NCI-H2196 treated with DMSO at 0.1 percent for 48 hours (cell line): ENCODE results near the gene JAZF1.

Source experiments
- DNase-seq: peaks from one replicate; lab custom pipeline; 2025; ENCODE audit not compliant: unreplicated experiment; lab: John Stamatoyannopoulos, UW

The JAZF1 gene

DNA sequence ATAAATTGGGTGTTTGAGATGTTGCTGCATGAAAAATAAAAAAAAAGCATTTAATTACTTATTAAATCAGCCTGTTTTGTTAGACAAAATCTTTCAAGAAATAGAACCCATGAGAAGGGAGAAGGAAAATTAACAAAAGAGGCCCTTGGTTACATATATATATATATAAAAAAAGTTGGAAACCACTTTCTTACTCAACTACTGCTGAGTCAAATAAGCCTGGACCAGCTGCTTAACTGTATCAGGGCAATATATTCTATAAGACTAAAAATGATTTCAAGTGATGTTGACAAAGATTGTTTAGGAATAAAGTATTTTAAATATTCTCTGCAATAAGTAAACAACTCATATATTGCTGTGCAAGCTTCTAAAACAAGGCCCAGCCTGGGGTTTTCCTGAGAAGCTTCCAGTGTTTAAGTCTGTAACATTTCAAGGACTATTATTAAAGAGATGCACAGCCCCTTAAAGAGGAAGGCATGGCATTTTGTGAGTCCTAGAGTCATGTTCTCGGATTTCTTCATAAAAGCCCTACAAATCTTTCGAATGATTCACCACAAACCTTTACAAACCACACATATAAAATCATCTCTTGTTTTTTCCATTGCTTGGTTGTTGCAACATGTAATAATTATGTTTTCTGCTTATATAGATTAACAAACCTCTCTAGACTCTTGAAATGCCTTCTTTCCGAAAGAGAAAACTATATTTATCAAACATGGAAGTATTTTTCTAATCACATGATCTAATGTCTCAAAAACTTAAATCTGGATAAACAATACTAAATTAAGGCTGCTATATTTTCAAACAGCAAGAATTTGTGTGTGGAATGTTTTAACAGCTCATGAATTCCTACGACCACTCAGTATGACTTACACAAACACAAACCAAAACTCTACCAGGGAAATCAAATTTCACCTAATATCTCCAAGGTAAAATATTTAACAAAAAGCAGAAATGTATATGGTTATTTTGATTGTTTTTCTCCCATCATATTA is 14.3 kb downstream of the JAZF1 start:
- no peak for DNase-seq

DNA sequence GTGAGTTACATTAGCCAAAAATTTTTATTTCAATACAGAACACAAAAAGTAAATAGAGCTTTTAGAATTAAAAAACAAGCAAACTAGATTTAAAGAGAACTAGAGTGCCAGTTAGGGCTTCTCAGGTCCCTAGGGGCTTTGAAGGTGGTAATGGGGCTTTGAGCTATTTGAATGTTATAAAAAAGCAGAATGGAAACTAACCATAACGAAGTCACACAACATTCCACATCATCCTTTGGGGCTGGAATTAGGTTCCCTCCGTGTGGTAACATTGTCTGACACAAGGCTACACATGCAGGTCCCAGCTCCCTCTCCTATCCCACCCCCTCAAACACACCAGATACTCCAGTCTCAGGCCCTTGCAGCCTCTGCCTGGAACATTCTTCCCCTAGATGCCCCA is 15.3 kb downstream of the JAZF1 start:
- no peak for DNase-seq

DNA sequence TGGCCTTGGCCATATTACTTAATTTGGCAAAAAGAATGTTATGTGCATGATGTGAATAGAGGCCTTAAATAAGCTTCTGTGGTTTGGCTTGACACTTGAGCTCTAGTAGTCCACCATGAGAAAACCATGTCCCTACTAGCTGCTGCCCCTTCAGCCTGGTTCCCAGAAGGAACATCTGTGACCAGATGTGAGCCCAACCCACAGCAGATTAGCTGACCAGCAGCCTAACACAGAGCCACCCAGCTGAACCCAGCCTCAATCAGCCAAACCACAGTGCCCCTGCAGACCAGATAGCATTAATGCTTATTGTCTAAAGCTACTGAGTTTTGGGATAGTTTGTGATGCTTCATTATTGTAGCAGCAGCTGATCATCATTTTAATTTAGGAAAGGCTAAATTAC is 16.6 kb downstream of the JAZF1 start:
- DNase-seq: no peak

DNA sequence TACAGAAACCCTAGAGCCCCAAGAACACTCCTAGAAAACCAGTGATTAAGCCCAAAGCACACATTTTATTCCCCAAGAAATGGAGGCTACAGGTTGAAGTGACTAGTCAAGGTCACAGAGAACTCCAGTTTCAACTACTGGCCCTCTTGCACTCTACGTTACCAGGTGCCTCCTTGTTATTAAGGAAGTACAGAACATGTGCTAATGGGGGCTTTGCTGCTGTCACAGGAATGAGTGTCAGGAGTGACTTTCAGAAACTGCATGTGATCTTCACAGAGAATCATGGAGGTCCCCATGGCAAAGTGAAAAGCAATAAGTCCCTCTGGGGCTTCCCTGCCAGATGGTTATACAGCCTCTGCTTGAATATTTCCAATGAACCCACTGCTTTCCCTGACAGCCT is 19.3 kb downstream of the JAZF1 start:
- DNase-seq: no peak

DNA sequence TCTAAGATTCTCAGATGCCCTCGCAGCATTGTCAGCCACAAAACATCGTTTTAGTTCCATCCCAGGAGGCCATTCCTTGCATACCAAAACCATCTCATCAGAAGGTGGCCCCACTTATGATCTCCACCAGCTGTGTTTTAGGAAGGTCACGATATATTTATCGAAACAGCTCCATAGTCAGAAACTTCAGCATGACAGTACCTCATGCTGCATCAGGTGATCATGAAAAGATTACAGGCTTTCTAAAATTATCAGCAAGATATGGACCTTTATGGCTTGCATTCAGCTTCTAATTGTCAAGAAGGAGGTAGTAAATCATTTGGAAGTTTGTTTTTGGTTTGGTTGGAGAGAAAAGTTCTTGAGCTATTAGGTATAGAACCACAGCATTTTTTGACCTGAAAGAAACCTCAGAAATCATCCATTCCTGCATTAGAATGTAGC is 20.0 kb downstream of the JAZF1 start:
- DNase-seq: no peak

DNA sequence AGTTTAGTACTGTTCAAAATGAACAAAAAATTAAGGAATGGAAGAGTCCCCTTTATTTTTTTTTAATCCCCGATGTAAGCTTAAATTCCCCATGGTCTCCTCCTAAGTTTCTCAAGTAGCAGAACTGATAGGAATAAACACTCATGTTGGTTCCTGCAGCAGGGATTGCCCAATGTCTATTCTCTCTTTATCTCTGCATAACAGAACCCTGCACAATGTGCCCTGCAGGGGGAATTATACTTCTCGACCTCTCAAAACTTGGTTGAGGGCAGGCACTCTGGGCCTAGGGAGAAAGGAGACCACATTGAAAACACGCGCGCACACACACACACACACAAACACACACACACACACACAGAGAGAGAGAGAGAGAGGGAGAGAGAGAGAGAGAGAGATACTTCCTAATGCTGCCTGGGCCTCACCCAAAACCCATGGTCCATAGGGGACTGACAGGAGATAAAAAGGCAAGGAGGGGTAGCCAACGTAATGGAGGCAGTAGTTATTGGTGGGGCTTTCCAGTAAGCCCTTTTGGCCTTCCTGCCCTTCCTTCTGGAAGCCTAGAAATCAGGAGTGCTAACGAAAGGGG is 22.7 kb downstream of the JAZF1 start:
- no peak for DNase-seq

DNA sequence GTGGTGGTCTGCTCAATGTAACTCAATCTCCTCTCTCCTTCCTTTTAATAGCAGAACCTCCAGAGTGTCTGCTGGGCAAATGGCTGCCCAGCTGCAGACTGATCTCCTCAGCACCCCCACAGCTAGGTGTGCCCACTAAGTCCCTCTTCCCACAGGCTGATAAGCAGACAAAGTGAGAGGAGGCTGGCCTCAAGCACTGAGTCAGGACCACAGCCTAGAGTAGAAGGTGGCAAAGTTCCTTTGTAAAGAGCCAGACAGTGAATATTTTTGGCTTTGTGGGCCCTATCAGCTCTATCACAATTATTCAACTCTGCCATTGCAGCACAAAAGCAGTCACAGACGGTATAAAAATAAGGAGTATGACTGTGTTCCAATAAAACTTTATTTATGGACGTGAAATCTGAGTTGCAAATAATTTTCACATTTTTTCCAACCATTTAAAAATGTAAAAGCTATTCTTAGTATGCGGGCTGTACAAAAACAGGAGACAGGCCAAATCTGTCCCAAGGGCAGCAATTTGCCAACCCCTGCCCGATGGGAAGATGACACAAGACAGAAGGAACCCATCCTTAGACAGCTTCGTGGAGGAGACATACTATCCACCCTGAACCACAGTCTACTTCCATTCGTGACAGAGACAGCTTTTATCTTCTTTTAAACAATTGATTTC is 23.4 kb downstream of the JAZF1 start:
- DNase-seq: no peak

DNA sequence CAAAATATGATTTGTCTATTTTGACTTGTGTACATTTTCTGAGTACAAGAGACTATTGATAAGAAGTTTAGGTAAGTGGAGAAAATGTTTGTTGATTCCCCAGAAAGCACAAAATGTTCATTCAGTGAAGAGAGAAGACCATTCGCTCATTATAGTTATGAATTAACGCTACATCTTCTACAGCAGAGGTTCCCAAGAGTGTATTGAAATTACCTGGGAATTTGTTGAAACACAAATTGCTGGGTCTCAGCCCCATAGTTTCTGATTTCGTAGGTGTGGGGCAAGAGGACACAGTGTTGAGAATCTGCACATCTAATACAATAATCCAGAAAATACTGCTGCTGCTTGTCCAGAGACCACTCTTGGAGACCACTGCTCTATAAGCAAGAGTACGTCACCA is 24.2 kb downstream of the JAZF1 start:
- no peak for DNase-seq

DNA sequence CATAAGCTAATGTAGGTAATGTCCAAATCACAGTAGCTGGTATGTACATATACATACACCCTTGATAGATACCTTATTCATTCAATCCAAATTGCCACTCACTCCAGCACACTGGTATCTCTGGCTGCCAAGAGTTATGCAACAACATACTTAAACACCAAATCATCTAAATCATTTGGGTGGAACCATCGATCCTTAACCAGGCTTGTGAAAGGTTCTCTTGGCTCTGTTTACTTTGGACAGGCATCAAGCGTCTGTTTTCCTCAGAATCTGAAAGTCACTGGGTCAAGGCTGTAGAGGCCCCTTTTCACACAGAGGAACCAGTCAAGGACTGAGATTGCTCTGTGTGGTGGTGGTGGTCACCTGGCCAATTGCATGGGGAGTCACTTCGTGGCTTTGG is 24.6 kb downstream of the JAZF1 start:
- no peak for DNase-seq

DNA sequence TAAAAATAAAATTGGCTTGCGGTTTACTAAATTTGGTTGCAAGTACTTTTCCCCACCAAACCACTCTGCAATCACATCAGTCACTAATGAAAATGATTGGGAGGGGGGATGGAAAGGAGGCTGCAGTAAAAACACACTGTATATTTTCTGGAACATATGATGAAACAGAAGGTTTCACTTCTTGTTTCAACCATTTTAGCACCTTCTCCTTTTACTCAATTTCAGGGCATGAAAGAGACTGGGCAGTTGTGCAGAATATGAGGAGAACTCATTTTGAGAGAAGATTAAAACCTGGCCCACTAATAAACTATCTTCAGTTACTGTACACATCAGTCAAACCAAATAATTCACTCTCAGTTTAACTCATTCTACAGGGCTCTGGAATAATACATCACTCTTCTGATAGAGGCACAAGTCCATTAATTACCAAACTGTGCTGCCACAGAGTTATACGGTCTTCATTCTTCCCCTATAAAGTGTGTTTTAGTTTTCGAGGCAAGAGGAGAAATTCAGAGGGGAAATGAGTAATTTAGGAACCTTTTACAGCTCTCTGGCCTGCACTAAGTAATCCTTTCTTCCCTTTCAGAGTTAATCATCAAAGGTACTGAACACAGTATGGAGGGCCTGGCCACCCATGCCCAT is 25.5 kb downstream of the JAZF1 start:
- no peak for DNase-seq

DNA sequence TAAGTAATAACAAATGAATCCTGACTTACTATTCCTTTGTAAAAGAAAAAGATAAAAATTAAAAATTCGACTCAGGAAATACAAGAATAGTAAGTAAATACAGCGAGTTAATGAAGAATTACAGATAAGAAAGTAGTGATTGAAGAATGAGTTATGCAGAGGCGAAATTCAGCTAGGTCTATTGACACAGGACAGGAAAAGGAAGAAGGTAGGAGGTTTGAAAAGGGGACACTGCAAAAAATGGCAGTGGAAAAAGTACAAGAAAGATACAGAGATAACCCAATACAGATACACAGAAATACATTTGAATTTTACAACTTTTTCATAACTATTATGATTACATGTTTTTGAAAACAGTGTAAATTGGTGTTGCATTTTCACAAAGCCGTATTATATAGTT is 28.0 kb downstream of the JAZF1 start:
- DNase-seq: no peak

DNA sequence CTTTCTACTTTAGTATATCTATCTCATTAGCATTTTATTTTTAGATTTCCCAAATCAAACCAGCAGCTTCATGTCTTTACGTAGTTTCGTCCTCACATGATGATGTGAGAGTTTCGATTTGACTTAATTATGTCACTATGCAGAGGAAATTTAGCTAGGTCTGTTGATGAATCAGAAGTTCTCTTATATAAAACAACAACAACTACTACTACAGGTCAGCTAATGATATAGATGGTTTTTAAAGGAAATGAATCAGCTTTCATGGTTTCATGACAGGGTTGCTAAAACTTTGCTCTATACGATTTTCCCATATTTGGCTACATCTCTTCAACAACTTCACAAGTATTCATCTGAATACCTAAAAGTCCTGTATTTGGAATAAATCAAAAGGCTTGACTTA is 28.6 kb downstream of the JAZF1 start:
- DNase-seq: no peak

DNA sequence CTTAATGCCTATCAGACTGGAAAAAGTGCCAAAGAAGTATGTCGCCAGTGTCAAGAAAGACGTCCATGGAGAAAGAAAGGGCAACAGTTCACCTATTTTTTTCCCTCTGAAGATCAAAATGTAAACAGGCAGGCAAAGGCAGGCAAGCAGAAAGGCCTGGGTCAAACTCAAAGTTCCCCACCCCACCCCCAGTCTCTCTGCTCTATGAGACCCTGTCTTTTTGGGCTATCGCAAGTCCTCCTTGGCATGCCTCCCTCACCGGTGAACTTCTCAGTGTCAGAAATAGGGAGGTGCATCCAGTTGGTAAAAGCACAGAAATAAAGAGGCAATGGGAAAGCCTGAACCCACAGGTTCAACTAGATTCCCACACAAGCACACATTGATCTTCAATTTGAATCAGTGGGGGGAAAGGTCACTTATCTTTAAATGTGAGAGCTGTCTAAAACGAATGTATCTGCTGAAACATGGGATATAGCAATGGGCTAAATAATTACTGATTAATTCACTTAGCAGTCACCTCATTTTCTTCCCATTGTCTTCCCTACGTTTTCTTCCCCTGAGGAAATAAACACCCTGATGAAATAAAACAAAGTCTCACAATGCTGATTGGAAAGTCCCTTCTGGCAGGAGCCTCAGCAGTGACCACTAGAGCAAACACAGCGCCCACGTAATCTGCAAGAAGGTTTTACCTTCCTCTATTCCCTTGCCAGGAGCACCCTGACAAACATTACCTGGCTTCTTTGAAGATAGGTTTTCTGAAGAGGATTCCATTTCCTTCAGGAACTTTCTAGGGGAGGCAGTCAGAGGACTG is 31.1 kb downstream of the JAZF1 start:
- no peak for DNase-seq

DNA sequence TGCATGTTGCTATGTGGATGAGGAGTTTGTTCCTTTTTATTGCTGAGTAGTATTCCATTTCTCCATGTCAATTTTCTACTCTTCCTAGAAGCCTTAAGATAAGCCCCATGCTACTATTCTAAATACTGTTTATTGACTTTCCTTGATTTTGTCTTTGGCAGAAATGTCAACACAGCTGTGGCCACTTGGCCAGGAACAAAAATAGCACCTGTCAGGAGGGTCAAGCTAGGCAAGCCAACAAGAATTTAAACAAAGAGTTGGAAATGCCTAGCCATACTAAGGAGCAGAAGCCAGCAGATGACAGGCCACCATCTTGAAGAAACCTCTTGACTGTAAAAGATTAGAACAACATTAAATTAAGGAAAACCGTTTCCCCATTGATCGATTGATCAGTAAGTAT is 34.7 kb downstream of the JAZF1 start:
- no peak for DNase-seq

DNA sequence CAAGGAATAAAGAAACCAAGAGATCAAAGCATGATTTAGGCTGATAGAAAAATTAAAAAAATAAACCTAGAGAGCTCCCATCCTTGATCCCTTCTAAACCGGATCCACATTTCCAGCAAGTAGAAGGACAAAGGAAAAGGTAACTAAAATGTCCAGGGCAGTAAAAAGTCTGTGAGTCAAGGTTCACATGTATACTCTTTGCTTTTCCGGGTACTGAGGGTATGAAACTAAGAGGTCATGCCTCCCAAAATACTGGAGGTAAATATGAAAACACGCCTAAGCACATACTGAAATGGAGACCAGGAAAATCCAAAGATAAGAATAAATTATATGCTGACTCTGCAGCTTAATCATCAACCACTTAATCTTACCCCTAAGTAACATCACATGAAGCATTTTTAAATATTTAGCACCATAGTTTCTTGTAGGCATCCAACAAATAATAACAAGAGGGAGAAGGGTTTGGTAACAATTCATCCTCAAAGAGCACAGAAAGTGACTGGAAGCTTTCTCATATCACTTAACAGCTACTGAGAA is 35.4 kb downstream of the JAZF1 start:
- no peak for DNase-seq

DNA sequence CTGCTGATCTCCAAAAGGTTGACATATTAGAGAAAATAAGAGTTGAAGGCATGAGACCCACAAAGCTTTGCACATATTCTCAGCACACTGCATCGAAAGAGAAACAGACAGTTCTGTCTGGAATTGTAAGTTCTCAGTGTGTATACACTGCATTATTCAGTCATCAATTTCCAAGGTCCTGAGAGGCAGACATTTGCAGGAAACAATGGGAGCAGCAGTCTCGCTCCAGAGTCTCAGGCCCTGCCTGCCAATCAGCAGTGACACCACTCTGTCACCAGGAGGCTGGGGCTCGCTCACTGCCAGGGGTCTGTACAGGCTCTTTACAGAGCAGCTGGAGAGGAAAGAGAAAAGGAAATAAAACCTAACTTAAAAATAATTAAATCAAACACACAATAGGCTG is 36.3 kb downstream of the JAZF1 start:
- DNase-seq: no peak

DNA sequence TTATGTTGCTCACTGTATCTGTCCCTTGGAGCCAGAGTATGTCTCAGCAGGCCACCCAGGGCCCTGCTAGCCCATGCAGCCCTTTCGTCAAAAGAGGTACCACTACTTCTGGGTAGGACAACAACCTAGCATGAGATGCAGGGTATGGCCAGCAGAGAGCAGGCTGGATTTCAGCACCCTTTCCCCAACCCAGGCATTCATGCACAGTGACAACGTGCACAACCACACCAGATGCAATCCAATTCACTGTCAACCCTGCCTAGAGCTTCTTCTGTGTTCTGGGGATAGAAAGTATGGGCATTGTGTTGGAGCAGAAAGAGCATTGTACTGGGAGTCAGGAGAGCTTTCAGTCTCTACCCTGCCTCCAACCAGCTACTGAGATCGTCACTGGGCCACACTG is 37.9 kb downstream of the JAZF1 start:
- DNase-seq: no peak

DNA sequence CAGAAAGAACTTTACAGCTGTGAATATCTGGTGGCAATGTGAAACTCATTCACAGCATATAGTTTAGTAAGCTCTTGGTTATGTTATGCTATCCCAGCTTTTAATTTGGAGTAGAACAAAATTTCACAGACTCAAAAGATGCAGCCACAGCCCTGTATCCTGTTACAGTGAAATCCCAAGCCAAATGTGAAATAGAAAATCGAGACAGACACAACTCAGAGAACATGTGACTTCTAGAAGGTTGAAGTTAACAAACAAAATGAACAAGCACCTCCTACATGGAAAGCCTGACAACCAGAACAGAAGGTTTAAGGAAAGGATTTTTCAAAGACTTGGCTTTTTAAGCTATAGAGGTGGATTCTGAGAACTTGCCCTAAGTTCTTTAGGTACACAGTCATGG is 39.6 kb downstream of the JAZF1 start:
- DNase-seq: no peak

DNA sequence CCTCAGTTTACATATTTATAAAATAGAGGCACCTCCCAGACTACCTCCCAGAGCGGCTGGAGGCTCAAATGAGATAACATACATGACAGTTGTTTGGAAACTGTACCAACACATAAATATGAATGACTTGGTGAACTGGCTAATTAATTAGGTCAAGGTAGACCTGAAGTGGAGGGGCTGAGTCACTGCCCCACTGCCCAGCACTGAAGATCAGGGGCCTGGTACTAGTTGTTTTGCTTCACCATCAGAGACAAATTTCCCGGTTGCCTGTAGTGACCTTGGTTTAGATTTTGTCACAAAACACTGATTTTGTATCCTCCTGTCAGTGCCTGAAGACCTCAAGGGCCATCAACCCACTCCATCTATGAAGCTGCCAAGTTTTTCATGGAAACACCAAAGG is 41.8 kb downstream of the JAZF1 start:
- no peak for DNase-seq

DNA sequence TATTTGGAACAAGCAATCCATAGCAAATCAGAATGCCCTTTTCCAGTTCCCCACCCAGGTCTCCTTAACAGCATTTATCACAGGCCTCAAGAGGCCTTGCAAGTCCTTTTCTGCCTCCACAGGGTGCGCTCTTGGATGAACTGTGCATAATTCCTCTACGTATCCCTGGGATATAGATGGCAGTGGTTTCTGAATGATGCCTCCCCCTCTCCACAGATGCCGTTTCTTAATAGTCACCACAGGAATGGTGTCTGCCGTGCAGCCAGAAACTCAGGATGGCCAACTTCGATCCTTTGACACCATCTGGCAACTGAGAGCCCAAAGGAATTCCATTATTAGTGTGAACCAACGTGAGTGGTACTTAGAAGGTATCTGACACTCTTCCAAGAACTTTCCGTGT is 43.1 kb downstream of the JAZF1 start:
- no peak for DNase-seq
